AG08395 (cell line): ENCODE data around the gene RNF224.
"Not testable (repeated sequence)": the region's sequence is repeated elsewhere in the genome, so short reads cannot be mapped to it uniquely, and the experiment has no call there.

Source experiments
- DNase-seq: peaks from one replicate; pipeline ENCODE4 v3.0.0; 2012; ENCODE audit warnings: mixed read lengths, low spot score

Gene RNF224

DNA sequence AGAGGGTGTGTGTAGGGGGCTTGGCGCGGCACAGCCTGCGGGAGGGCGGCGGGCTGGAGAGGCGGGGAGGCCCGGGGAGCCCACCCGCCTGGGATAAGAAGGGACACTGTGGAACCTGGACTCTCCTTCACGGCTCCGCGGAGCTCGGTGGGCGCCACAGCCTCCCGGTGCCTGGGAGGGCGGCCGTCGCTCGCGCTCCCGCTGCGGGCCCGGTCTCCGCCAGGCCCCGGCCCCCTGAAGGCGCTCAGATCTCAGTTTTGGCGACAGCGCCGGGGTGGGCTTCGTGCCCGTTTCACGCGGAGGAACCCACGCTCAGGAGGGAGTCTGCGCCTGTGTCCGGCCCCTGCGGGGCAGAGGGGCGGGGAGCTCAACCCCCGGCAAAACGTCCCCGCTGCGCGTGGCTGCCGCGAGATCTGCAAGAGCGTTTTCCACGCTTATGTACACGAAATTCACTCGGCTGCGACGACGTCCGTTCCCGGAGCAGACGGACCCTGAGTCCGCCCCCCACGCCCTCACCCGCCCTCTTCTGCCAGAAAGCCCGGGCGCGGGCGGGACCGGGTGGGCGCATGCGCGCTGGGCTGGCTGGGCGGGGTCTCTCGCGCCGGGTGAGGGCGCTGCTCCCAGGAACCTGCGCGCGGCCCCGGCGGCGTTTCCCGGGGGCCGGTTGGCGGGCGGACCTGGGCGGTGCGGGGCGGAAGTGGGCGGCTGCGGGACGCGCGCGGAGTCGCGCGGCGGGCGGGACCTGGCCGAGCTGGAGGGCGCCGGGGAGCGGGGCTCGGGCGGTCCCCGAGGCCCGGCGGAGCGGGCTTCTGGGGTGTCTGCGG lies 27.5 kb downstream of the RNF224 start, which contains the start of gene NELFB:
TSS of gene NELFB (plus strand) at position 704 of the 824 bp plus-strand sequence.
- peak; percentile 100 for DNase-seq

DNA sequence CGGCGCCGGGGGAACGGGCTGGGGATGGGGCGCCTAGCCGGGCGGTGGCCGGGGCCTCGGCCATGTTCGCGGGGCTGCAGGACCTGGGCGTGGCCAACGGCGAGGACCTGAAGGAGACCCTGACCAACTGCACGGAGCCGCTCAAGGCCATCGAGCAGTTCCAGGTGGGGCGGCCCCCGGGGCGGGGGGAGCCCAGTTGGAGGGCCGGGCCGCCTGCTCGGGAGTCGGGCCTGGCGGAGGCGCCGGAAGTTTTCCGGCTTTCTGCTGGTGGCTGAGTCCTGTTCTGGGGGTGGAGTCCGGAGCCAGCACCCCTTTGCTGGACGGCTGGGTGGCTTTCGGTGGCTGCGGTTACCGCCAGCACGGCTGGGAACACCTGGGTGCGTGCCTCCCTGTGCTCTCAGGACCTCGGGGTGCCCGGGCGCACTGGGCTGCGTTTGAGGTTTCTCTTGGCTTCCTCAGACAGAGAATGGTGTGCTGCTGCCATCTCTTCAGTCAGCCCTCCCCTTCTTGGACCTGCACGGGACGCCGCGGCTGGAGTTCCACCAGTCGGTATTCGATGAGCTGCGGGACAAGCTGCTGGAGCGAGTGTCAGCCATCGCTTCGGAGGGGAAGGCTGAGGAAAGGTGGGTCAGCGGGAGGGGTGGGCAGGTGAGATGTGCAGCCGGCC lies 28.3 kb downstream of the RNF224 start:
- peak; percentile 35 for DNase-seq

GRCh38 chr9:137256362-137256761 lies 29.1 kb downstream of the RNF224 start:
- DNase-seq = no peak

DNA sequence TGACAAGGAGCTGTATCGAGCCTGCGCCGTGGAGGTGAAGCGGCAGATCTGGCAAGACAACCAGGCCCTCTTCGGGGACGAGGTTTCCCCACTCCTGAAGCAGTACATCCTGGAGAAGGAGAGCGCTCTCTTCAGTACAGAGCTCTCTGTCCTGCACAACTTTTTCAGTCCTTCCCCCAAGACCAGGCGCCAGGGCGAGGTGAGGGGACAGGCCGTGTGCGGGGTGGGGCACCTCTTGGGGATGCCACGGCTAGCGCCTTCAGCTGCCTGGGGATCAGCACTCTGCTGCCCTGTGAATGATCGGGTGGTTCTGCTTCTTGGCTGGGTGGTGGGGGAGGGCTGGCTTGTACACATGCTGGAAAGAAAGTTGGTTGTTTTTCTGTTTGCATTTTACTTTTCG lies 29.6 kb downstream of the RNF224 start:
- no peak for DNase-seq

DNA sequence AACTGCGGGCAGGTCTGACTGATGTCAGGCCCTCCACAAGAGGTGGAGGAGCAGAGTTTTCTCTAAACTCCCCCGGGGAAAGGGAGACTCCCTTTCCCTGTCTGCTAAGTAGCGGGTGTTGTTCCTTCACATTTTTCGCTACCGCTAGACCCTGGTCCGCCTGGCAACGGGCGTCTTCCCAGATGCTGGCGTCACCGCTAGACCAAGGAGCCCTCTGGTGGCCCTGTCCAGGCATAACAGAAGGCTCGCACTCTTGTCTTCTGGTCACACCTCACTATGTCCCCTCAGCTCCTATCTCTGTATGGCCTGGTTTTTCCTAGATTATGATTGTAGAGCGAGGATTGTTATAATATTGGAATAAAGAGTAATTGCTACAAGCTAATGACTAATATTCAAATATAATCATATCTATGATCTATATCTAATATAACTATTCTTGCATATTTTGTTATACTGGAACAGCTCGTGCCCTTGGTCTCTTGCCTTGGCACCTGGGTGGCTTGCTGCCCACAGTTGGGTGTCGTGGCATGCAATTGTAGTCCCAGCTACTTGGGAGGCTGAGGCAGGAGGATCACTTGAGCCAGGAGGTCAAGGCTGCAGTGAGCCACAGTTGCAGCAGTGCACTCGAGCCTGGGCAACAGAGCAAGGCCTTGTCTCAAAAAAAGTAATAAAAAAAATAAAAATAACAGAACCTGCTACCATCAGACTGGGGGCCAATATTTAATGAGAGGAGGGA lies 35.0 kb downstream of the RNF224 start:
- not testable (repeated sequence) for DNase-seq

DNA sequence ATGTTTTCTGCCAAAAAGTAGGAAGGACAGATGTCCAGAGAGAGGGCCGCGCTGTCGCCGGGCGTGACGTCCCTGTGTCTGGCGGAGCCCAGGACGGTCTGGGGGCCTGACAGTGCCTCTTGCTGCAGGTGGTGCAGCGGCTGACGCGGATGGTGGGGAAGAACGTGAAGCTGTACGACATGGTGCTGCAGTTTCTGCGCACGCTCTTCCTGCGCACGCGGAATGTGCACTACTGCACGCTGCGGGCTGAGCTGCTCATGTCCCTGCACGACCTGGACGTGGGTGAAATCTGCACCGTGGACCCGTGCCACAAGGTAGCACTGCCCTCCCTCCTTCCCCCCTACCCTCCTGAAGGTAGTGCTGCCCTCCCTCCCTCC lies 35.6 kb downstream of the RNF224 start:
- DNase-seq = no peak

DNA sequence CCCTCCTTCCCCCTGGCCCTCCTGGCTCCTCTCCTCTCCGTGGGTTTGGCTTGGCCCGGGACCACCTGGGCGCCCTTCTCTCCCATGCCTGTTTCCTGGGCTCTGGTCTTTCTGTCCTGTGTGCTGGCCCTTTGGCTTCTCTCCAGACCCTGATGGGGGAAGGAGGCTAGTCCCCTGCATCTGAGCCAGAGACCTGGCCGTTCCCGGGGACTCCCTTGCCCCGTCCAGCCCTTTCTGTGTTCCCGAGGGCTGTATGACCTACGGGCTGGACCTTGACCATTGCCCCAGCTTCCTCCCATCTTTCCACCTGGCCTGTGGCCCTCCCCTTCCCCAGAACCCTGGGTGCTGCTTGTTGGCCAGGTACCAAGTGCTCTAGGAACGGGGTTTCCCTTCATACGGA lies 36.2 kb downstream of the RNF224 start:
- no peak for DNase-seq

DNA sequence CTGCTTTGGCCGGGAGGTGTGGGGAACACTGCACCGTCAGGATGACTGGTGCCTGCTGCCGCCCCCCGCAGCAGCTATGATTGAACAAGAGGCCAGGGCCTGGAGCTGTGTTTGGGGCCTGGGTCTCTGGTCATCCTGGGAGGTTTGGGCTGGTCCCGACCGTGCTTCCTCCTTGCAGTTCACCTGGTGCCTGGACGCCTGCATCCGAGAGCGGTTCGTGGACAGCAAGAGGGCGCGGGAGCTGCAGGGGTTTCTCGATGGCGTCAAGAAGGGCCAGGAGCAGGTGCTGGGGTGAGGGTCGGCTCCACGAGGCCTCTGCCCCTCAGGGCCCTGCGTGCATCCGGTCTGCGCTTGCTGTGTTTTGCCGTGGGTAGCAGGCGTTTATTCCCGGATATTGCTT lies 36.8 kb downstream of the RNF224 start:
- no peak for DNase-seq

- DNase-seq = no peak
These were observed 38.3 kb downstream of the RNF224 start for GRCh38 chr9:137265496-137266161.

DNA sequence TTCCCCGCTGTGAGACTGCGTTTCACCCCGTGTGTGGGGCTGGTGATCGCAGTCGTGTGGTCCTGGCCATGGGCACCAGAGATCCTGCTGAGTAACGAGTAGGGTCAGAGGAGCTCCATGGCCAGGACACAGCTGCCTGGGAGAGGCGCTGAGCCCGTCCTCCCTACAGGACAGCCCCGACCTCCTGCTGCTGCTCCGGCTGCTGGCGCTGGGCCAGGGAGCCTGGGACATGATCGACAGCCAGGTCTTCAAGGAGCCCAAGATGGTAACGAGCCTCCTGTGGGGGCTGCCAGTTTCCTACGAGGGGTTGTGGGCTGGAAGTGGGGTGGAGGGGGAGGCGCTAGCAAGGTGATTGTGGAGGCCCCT lies 38.8 kb downstream of the RNF224 start:
- no peak for DNase-seq

GRCh38 chr9:137266585-137267453 lies 39.5 kb downstream of the RNF224 start:
- DNase-seq = no peak

- no peak for DNase-seq
These were observed 40.6 kb downstream of the RNF224 start for GRCh38 chr9:137267933-137268355.

DNA sequence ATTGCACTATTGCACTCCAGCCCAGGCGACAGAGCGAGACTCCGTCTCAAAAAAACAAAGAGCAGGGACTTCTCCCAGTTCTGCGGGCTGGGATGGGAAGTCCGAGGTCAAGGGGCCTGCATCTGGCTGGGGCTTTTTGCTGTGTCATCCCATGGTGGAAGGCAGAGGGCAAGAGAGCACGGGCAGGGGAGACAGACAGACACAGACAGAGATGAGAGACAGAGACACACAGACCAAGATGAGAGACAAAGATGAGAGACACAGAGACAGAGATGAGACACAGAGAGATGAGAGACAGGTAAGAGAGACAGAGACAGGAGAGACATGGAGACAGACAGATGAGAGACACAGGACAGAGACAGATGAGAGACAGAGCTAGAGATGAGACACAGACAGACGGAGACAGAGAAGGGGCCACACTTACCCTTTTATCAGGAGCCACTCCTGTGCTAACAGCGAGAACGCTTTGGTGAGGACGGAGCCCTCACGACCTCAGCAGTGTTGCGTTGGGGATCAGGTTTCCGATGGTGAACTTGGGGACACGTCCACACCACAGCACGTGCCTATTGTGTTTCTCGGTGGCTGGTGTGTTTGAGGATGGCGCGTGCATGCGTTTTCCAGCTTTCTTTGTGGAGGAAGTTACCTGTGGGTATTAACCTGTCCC lies 41.4 kb downstream of the RNF224 start:
- no peak for DNase-seq

GRCh38 chr9:137269231-137269772 lies 42.0 kb downstream of the RNF224 start:
- DNase-seq = peak; percentile 55

DNA sequence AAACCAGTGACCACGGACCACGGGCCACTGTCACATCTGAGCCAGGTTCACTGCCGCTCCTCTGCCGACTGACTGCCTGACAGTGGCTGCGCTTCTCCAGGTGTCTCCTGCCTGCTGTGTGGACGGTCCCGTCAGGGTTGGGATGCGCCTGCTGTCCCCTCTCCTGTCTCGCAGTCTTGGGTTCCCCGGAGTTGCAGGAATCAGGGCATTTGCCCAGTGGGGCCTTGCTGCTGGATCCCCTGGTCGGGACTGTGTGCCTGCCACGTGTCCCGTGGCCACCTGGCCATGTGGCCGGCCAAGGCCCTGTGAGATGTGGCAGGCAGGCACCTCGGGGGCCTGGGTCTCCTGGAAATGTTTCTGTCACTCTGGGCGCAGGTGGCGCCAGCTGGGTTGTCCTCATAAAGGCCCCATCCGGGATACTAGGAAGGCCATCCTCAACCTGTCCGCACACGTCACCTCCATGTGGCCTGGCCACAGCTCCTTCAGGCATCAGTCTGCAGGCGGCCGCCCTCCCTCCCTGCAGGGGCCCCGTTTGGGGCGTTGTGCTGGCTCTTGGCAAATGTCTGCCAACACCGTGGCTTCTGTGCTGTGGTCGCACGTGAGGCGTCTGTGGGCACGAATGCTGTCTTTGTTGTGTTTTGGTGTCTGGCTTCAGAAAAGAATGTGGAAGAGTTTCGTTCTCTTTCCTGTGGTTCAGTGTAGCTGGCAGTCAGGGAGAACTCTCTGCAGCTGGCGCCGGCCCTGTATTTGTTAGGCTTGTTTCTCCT lies 43.8 kb downstream of the RNF224 start:
- DNase-seq = no peak

DNA sequence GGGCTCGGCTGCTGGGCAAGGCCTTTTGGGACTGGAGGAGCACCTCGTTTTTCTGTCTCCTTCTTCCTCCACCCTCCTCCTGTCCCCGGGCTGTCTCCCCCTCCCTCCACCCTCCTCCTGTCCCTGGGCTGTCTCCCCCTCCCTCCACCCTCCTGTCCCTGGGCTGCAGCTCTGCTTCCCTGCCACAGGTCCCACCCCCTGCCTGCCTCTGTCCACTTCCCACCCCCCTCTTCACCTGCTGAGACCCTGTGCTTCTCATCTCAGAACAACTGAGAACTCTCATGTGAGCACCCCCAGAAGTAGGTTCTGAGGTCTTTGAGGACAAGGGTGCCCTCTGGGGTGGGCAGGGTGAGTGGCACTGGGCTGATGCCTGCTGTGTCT lies 44.4 kb downstream of the RNF224 start:
- no peak for DNase-seq

DNA sequence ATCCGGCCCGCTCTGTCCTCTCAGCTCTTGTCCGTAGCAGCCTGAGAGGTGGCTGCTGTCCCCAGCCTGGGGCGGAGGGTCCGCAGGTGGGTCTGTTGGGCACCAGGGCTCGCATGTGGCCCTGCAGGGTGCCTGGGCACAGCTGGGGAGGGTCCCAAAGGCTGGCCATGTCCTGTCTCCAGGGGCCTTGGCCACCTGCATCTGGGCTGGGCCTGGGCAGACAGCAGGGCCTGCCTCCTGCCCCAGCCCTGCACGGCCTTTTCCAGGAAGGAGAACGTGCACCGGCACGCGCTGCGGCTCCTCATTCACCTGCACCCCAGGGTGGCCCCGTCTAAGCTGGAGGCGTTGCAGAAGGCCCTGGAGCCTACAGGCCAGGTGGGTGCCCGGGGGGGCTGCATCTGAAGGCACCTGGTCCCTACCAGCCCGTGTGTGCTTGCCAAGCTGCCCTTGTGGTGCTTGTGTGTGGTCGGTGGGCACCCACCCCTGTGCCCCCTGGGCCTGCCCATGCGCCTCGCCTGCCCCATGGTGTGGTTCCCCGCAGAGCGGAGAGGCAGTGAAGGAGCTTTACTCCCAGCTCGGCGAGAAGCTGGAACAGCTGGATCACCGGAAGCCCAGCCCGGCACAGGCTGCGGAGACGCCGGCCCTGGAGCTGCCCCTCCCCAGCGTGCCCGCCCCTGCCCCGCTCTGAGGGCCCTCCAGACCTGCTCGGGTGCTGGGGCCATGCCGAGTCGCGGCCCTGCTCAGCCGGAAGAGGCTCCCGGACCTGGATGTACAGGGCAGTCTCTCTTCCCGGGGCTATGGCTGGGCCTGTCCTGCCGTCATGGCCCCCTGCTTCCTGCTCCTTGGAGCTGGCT lies 45.2 kb downstream of the RNF224 start:
- no peak for DNase-seq

- DNase-seq = no peak
These were observed 45.8 kb downstream of the RNF224 start for GRCh38 chr9:137273095-137273490.
